ENCODE data around the gene SLC9A9. TPM values are rescaled to one million over a fixed set of nuclear protein-coding genes. Genes with fewer than 3 reads are reported as not detected.

SLC9A9 gene
- polyA plus RNA-seq, 1 donor (not counting 4 experiments of a cell fraction or from before 2014, with no cell fraction given): 5.2 TPM

DNA sequence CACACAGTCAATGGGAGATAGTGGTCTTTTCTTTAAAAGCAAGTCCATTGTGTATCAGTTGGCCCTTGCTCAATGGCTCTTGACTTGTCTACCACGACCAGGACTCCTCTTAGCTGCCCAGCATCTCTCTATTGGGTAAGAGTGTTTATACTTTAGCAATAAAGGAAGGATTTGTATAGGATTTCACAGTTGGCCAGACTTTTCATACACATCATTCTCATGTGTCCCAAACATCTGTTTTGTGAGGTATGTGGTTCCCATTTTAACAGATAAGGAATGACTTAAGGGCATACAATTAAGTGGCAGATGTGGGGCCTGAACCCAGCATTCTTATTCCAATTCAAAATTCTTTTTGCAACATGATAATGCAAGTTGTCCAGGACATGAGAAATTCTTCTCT, 537.2 kb downstream of the SLC9A9 start:
- Histone ChIP-seq H3K4me1 (ENCODE audit: control insufficient read depth, extremely low read depth, insufficient read depth, low read length) (peaks cover 6% of the 10 kb centered on the region), H3K9me3 (ENCODE audit: control insufficient read depth, low read depth, low read length) (no peaks in the 10 kb centered on the region), H4K20me1 (ENCODE audit: control insufficient read depth, extremely low read depth, insufficient read depth, low read length) (no peaks in the 10 kb centered on the region), H3K36me3 (ENCODE audit: control insufficient read depth in 2 of 2, extremely low read depth in 1 of 2, insufficient read depth in 2 of 2, low read length in 2 of 2) (no peaks in the 10 kb centered on the region), H3K27me3 (ENCODE audit: control insufficient read depth, extremely low read depth, insufficient read depth, low read length) (peaks cover 5% of the 10 kb centered on the region), H3K9me1 (ENCODE audit: control insufficient read depth, extremely low read depth, insufficient read depth, low read length) (no peaks in the 10 kb centered on the region), H3K27ac (ENCODE audit: control insufficient read depth, insufficient read depth, low read length) (no peak overlapping the region), H3K4me2 (ENCODE audit: control insufficient read depth, extremely low read depth, insufficient read depth, low read depth, low read length) (no peak overlapping the region), H3K4me3 (ENCODE audit: control insufficient read depth in 2 of 3, extremely low read depth in 1 of 3, insufficient read depth in 2 of 3, low read depth in 1 of 3, low read length in 3 of 3) (no peak overlapping the region), H2AFZ (ENCODE audit: control insufficient read depth, low read length) (no peak overlapping the region), H3K9ac (ENCODE audit: control insufficient read depth, extremely low read depth, insufficient read depth, low read length) (no peak overlapping the region), H3K79me2 (ENCODE audit: control insufficient read depth, insufficient read depth, low read length) (no peaks in the 10 kb centered on the region)
- dilution Hi-C loops (cut with MboI; ENCODE audit: extremely low pct_ligation_motif_present, low sequenced_read_pairs): no loop called here
- DNase-seq (ENCODE audit: low read depth, low spot score): no peak
- no peak for FAIRE-seq
- TF ChIP-seq, protein P1, sequence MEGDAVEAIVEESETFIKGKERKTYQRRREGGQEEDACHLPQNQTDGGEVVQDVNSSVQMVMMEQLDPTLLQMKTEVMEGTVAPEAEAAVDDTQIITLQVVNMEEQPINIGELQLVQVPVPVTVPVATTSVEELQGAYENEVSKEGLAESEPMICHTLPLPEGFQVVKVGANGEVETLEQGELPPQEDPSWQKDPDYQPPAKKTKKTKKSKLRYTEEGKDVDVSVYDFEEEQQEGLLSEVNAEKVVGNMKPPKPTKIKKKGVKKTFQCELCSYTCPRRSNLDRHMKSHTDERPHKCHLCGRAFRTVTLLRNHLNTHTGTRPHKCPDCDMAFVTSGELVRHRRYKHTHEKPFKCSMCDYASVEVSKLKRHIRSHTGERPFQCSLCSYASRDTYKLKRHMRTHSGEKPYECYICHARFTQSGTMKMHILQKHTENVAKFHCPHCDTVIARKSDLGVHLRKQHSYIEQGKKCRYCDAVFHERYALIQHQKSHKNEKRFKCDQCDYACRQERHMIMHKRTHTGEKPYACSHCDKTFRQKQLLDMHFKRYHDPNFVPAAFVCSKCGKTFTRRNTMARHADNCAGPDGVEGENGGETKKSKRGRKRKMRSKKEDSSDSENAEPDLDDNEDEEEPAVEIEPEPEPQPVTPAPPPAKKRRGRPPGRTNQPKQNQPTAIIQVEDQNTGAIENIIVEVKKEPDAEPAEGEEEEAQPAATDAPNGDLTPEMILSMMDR (optimal IDR thresholded peaks at IDR 0.05 in 1 of 3, IDR thresholded peaks at IDR 0.05 in 1 of 3, conservative IDR thresholded peaks at IDR 0.05 in 1 of 3; ENCODE audit: extremely low read depth in 1 of 3, insufficient read depth in 2 of 3, low read length in 3 of 3): no peak
- no peak for TF ChIP-seq EZH2 (IDR thresholded peaks at IDR 0.05; ENCODE audit: low read length)

DNA sequence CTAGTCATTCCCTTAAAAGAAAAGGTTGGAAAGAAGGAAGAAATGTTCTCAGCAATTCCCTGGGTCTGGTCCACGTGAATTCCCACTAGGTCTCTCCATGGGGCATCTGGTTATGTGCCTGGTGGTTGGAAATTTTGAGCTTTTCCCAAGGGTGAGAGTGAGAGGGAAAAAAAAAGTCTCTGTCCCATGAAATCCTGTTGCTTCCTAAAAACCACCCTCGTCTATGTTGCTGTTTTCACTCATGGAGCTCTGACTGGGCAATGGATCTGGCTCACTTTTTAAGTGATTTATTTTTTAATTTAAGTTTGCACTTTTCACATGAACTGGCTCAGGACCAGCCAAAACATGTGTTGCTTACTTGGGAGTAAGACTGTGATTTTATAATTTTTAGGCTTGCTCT, 538.6 kb downstream of the SLC9A9 start:
- H3K9ac ChIP-seq (ENCODE audit: control insufficient read depth, extremely low read depth, insufficient read depth, low read length): no peak overlapping the region
- no peak for FAIRE-seq
- H3K4me3 ChIP-seq (ENCODE audit: control insufficient read depth in 2 of 3, extremely low read depth in 1 of 3, insufficient read depth in 2 of 3, low read depth in 1 of 3, low read length in 3 of 3): no peak overlapping the region
- H3K36me3 ChIP-seq (ENCODE audit: control insufficient read depth in 2 of 2, extremely low read depth in 1 of 2, insufficient read depth in 2 of 2, low read length in 2 of 2): no peaks in the 10 kb centered on the region
- peaks cover 8% of the 10 kb centered on the region for H3K4me1 ChIP-seq (ENCODE audit: control insufficient read depth, extremely low read depth, insufficient read depth, low read length)
- H3K27me3 ChIP-seq (ENCODE audit: control insufficient read depth, extremely low read depth, insufficient read depth, low read length): peaks cover 5% of the 10 kb centered on the region
- H3K4me2 ChIP-seq (ENCODE audit: control insufficient read depth, extremely low read depth, insufficient read depth, low read depth, low read length): no peak overlapping the region
- TF ChIP-seq EZH2 (IDR thresholded peaks at IDR 0.05; ENCODE audit: low read length): no peak
- TF ChIP-seq, protein P1 (optimal IDR thresholded peaks at IDR 0.05 in 1 of 3, IDR thresholded peaks at IDR 0.05 in 1 of 3, conservative IDR thresholded peaks at IDR 0.05 in 1 of 3; ENCODE audit: extremely low read depth in 1 of 3, insufficient read depth in 2 of 3, low read length in 3 of 3): no peak
- no peaks in the 10 kb centered on the region for H3K9me3 ChIP-seq (ENCODE audit: control insufficient read depth, low read depth, low read length)
- H3K79me2 ChIP-seq (ENCODE audit: control insufficient read depth, insufficient read depth, low read length): no peaks in the 10 kb centered on the region
- no peak overlapping the region for H3K27ac ChIP-seq (ENCODE audit: control insufficient read depth, insufficient read depth, low read length)
- no peaks in the 10 kb centered on the region for H3K9me1 ChIP-seq (ENCODE audit: control insufficient read depth, extremely low read depth, insufficient read depth, low read length)
- H4K20me1 ChIP-seq (ENCODE audit: control insufficient read depth, extremely low read depth, insufficient read depth, low read length): no peaks in the 10 kb centered on the region
- no peak for DNase-seq (ENCODE audit: low read depth, low spot score)
- no peak overlapping the region for H2AFZ ChIP-seq (ENCODE audit: control insufficient read depth, low read length)
- dilution Hi-C loops (cut with MboI; ENCODE audit: extremely low pct_ligation_motif_present, low sequenced_read_pairs): no loop called here

All from keratinocyte (primary cell).